Measurements from ENCODE around the gene DBH. TPM values are rescaled to one million over a fixed set of nuclear protein-coding genes. Genes with fewer than 3 reads are reported as not detected.

DBH gene
- total RNA-seq, 4 donors from 2014 or later: not detected

DNA sequence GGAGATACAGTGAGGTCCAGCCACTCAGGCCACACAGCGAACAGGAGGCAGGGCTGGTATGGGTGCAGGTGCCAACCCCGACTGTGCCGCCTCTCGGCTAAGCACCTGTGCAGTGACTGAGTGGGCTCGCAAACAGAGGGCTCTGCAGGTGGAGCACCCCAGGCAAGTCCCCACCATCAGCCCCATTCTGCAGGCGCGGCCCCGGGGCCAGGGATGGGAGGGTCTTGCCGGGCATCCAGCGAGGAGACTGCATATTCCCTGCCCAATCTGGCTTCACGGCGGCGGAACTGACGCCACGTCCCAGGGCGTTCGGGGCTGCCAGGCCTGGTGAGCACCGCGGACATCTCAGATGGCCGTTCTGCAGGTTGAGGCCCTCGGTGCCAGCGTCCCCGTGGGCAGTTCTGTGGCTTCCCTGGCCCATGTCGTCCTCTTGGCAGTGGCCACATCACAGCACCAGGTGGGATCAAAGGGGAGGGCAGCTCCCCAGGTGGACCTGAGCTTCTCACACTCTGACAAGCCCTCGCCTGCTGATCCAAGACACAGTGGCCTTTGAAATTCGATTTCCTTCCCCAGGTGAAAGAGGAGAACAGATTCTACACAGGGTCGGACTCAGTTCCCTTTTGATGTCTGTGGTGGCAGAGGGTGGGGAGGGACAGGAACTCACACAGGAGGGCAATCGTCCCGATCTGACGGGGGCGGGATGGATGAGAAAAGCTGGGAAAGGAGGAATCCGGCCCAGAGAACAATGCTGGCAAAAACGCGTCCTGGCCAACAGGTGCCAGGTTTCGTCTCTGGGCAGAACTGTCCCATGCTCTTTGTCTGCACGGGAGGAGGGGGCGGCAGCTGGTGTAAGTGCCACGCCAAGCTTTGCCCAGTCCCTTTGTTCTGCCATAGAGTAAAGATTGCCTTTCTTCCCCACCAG is 18.8 kb downstream of the DBH start:
- Histone ChIP-seq H3K27ac (no peak overlapping the region), H3K9me3 (no peaks in the 10 kb centered on the region), H3K4me1 (peaks cover 0 to 13% (median 0%) of the 10 kb centered on the region in 4 donors), H3K27me3 (no peaks in the 10 kb centered on the region), H3K36me3 (no peaks in the 10 kb centered on the region), H3K4me3 (no peak overlapping the region)
- no peak for DNase-seq
- TF ChIP-seq, protein P1, sequence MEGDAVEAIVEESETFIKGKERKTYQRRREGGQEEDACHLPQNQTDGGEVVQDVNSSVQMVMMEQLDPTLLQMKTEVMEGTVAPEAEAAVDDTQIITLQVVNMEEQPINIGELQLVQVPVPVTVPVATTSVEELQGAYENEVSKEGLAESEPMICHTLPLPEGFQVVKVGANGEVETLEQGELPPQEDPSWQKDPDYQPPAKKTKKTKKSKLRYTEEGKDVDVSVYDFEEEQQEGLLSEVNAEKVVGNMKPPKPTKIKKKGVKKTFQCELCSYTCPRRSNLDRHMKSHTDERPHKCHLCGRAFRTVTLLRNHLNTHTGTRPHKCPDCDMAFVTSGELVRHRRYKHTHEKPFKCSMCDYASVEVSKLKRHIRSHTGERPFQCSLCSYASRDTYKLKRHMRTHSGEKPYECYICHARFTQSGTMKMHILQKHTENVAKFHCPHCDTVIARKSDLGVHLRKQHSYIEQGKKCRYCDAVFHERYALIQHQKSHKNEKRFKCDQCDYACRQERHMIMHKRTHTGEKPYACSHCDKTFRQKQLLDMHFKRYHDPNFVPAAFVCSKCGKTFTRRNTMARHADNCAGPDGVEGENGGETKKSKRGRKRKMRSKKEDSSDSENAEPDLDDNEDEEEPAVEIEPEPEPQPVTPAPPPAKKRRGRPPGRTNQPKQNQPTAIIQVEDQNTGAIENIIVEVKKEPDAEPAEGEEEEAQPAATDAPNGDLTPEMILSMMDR (IDR thresholded peaks at IDR 0.05): no peak
- no peak for TF ChIP-seq POLR2A (IDR thresholded peaks at IDR 0.05)

DNA sequence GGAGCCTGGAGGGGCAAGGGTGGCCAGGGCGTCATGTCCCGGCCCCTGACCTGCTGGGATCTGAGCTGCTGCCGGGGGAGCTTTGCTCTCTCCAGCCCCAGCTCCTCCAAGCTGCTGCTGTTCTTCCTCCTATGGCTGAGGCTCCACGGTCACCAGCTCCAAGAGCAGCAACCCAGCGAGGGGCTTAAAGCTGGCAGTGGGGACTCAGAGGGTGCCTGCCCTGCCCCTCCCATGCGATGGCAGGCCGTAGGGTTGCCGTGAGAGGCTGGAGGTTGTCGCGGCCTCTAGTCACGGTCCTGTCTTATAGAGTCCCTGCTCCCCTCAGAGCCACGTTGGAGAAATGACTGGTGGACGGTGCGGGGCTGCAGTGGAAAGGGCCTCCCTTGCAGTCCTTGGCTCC is 19.5 kb downstream of the DBH start:
- Histone ChIP-seq H3K4me3 (no peak overlapping the region), H3K4me1 (peaks cover 0 to 13% (median 0%) of the 10 kb centered on the region in 4 donors), H3K9me3 (no peaks in the 10 kb centered on the region), H3K36me3 (no peaks in the 10 kb centered on the region), H3K27ac (no peak overlapping the region), H3K27me3 (no peaks in the 10 kb centered on the region)
- TF ChIP-seq, protein P1 (IDR thresholded peaks at IDR 0.05): no peak
- no peak for TF ChIP-seq POLR2A (IDR thresholded peaks at IDR 0.05)
- no peak for DNase-seq

DNA sequence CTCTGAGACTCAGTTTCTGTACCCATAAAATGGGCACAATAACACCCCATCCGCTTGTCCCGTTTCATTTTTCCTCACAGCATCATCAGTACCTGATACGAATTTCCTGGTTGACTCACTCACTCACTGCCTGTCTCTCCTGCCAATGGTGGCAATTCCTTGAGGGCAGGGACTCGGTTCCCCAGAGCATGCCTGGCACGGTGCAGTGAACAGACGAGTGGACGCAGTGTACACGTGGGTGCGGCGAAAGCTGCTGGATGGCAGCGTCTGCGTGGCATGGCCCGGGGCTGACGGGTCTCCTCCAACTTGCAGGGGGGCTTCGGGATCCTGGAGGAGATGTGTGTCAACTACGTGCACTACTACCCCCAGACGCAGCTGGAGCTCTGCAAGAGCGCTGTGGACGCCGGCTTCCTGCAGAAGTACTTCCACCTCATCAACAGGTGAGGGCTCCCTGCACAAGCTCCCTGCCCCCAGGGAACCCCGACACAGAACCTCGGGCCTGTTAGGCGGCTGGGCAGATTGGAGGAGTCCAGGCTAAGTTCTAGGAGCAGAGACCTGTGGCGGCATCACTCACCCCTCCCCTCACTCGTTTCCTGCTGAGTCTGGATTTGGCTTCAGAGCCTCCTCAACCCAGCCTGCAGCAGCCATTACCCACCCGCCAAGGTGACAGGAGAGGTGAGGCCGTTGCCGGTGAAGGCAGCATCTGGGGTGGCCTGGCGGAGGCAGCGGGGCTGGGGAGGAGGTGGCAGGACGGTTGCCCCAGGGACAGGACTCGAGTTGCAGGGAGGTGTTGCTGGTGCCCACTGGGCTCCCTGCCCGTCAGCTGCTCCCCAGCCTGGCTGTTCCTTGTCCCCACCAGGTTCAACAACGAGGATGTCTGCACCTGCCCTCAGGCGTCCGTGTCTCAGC is 20.3 kb downstream of the DBH start:
- DNase-seq: peak in 1 of 3 donors; percentile 31
- Histone ChIP-seq H3K4me3 (no peak overlapping the region), H3K9me3 (no peaks in the 10 kb centered on the region), H3K27ac (no peak overlapping the region), H3K36me3 (no peaks in the 10 kb centered on the region), H3K4me1 (peaks cover 0 to 13% (median 0%) of the 10 kb centered on the region in 4 donors), H3K27me3 (no peaks in the 10 kb centered on the region)
- no peak for TF ChIP-seq POLR2A (IDR thresholded peaks at IDR 0.05)
- TF ChIP-seq, protein P1 (IDR thresholded peaks at IDR 0.05): peak in 1 of 6 experiments; percentile 13

DNA sequence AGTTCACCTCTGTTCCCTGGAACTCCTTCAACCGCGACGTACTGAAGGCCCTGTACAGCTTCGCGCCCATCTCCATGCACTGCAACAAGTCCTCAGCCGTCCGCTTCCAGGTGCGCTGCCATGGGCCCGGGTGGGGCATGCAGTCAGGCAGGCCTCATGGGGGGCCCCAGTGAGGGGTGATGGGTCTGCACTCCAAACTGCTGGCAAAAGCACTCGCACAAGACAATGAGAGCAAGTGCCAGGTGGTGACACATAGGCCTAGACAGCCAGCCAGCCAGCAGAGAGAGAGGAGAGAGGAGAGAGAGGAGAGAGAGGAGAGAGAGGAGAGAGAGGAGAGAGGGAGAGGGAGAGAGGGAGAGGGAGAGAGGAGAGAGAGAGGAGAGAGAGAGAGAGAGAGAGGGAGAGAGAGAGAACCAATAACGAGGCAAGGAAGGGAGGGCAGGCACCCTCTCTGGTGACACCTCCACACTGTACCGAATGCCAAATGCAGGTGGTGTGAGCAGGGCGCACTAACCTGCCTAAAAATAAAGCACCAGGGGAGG is 21.0 kb downstream of the DBH start:
- no peaks in the 10 kb centered on the region for H3K36me3 ChIP-seq
- peaks cover 0 to 13% (median 0%) of the 10 kb centered on the region in 4 donors for H3K4me1 ChIP-seq
- no peak for DNase-seq
- H3K27ac ChIP-seq: no peak overlapping the region
- no peaks in the 10 kb centered on the region for H3K9me3 ChIP-seq
- TF ChIP-seq POLR2A (IDR thresholded peaks at IDR 0.05): no peak
- TF ChIP-seq, protein P1 (IDR thresholded peaks at IDR 0.05): no peak
- no peaks in the 10 kb centered on the region for H3K27me3 ChIP-seq
- no peak overlapping the region for H3K4me3 ChIP-seq
